Neural cell (in vitro differentiated cells): ENCODE results near the gene WASHC2A. TPM values are rescaled to one million over a fixed set of nuclear protein-coding genes. Genes with fewer than 3 reads are reported as not detected.
"Not testable (repeated sequence)": the region's sequence is repeated elsewhere in the genome, so short reads cannot be mapped to it uniquely, and the experiment has no call there.

Experiments
- H2AFZ ChIP-seq: fragments of 200-600, 300-800 bp; sonication (generic), shearing (Covaris generic); 2 replicates; pipeline ENCODE4 v1.6.0; 2014; ENCODE audit warnings: low read depth, mild to moderate bottlenecking, antibody characterized with exemption, low read length, moderate library complexity
- H3F3A ChIP-seq: fragments of 200-600 bp; shearing (Covaris generic); 2 replicates; pipeline ENCODE4 v1.6.1; 2016; ENCODE audit warnings: mild to moderate bottlenecking, moderate library complexity, mixed read lengths, antibody characterized with exemption, low read length; ENCODE audit not compliant: insufficient read depth, poor library complexity, severe bottlenecking
- H3K27ac ChIP-seq: fragments of 200-600, 300-800 bp; sonication (generic), shearing (Covaris generic); 2 replicates; pipeline ENCODE4 v1.5.1; 2014; ENCODE audit warnings: mild to moderate bottlenecking, low read length, moderate library complexity
- H3K27me3 ChIP-seq: fragments of 300-800, 200-600 bp; sonication (generic), shearing (Covaris generic); 2 replicates; pipeline ENCODE4 v1.6.0; 2014; ENCODE audit warnings: mild to moderate bottlenecking, low read depth, low read length, moderate library complexity; ENCODE audit not compliant: insufficient read depth
- H3K36me3 ChIP-seq: fragments of 300-800, 200-600 bp; sonication (generic), shearing (Covaris generic); 2 replicates; pipeline ENCODE4 v1.5.1; 2014; ENCODE audit warnings: mild to moderate bottlenecking, antibody characterized with exemption, low read length, moderate library complexity; ENCODE audit not compliant: insufficient read depth
- H3K4me2 ChIP-seq: fragments of 300-800, 200-600 bp; sonication (generic), shearing (Covaris generic); 2 replicates; pipeline ENCODE4 v1.6.0; 2014; ENCODE audit warnings: mild to moderate bottlenecking, low read length
- H3K4me3 ChIP-seq: fragments of 300-800, 200-600 bp; sonication (generic), shearing (Covaris generic); 2 replicates; pipeline ENCODE4 v1.5.1; 2014; ENCODE audit warnings: mild to moderate bottlenecking, low read length, moderate library complexity
- H3K79me2 ChIP-seq: fragments of 200-600 bp; shearing (Covaris generic); replicated peaks from 2 replicates; pipeline ENCODE4 v1.6.0; 2014; ENCODE audit warnings: mild to moderate bottlenecking, low read length, moderate library complexity; ENCODE audit not compliant: insufficient read depth
- H3K9ac ChIP-seq: fragments of 300-800, 200-600 bp; sonication (generic), shearing (Covaris generic); 2 replicates; pipeline ENCODE4 v1.6.1; 2016; ENCODE audit warnings: mild to moderate bottlenecking, low read length, mixed read lengths
- H3K9me2 ChIP-seq: fragments of 200-600 bp; shearing (Covaris generic); 2 replicates; pipeline ENCODE4 v1.6.1; 2016; ENCODE audit warnings: mild to moderate bottlenecking, low read length, mixed read lengths; ENCODE audit not compliant: insufficient read depth
- H3K9me3 ChIP-seq: fragments of 200-600, 300-800 bp; sonication (generic), shearing (Covaris generic); 2 replicates; pipeline ENCODE4 v1.6.1; 2016; ENCODE audit warnings: mild to moderate bottlenecking, mixed run types, low read length, moderate library complexity, mixed read lengths
- H4K20me1 ChIP-seq: fragments of 200-600 bp; shearing (Covaris generic); 2 replicates; pipeline ENCODE4 v1.6.1; 2016; ENCODE audit warnings: mild to moderate bottlenecking, mixed run types; ENCODE audit not compliant: insufficient read depth
- CTCF ChIP-seq: fragments of 450-650 bp; IDR thresholded peaks from 2 replicates; pipeline ENCODE4 v1.5.1; 2014; ENCODE audit warnings: antibody characterized with exemption, mild to moderate bottlenecking, moderate library complexity; ENCODE audit not compliant: poor library complexity, severe bottlenecking
- EP300 ChIP-seq: fragments of 450-650 bp; conservative IDR thresholded peaks from 2 replicates; pipeline ENCODE4 v1.6.1; 2014; ENCODE audit warnings: antibody characterized with exemption, mild to moderate bottlenecking, moderate library complexity; ENCODE audit not compliant: poor library complexity, severe bottlenecking
- EZH2 ChIP-seq: fragments of 200-600, 300-800 bp; shearing (Covaris generic), sonication (generic); IDR thresholded peaks from 2 replicates; pipeline ENCODE4 v1.6.1; 2014; ENCODE audit warnings: antibody characterized with exemption, low read length, borderline replicate concordance, mild to moderate bottlenecking; ENCODE audit not compliant: insufficient read depth, poor library complexity, severe bottlenecking
- MXI1 ChIP-seq: fragments of 450-650 bp; conservative IDR thresholded peaks from 2 replicates; pipeline ENCODE4 v1.6.1; 2014; ENCODE audit warnings: antibody characterized with exemption, mild to moderate bottlenecking; ENCODE audit not compliant: poor library complexity, severe bottlenecking
- POLR2AphosphoS5 ChIP-seq: IDR thresholded peaks from 2 replicates; pipeline ENCODE4 v1.6.1; 2012
- RAD21 ChIP-seq: fragments of 450-650 bp; conservative IDR thresholded peaks from 2 replicates; pipeline ENCODE4 v1.6.1; 2014; ENCODE audit warnings: antibody characterized with exemption, mild to moderate bottlenecking, moderate library complexity
- REST ChIP-seq: IDR thresholded peaks from 2 replicates; pipeline ENCODE4 v1.6.1; 2012; ENCODE audit warnings: borderline replicate concordance
- SMC3 ChIP-seq: fragments of 450-650 bp; conservative IDR thresholded peaks from 2 replicates; pipeline ENCODE4 v1.6.1; 2014; ENCODE audit warnings: antibody characterized with exemption, mild to moderate bottlenecking, moderate library complexity; ENCODE audit not compliant: poor library complexity
- TAF1 ChIP-seq: IDR thresholded peaks from 2 replicates; pipeline ENCODE4 v1.6.1; 2012; ENCODE audit warnings: low read depth
- polyA minus RNA-seq: library from RNA; depleted of rRNA, polyadenylated mRNA; stranded (reverse); fragments of >200 nt; gene quantifications from 2 replicates; pipeline ENCODE4 v1.2.3, GENCODE V29; 2014
- polyA plus RNA-seq: library from polyadenylated mRNA; depleted of rRNA; stranded (reverse); fragments of >200 nt; gene quantifications from 2 replicates; pipeline ENCODE4 v1.2.3, GENCODE V29; 2014

WASHC2A gene
- polyA plus RNA-seq (17.7 and 18.7 TPM in 2 replicates), polyA minus RNA-seq (31.4 and 41.6 TPM in 2 replicates)

- peak within 1 kb of the TSS; percentile 8 for H3K27ac ChIP-seq
- not testable (repeated sequence) for H3K9me3 ChIP-seq, H4K20me1 ChIP-seq, H3K36me3 ChIP-seq, H3F3A ChIP-seq, H3K27me3 ChIP-seq, H3K79me2 ChIP-seq, H3K4me2 ChIP-seq, H3K9me2 ChIP-seq, H2AFZ ChIP-seq
- peak within 1 kb of the TSS; percentile 57 for H3K9ac ChIP-seq
- H3K4me3 ChIP-seq: peak within 1 kb of the TSS; percentile 66
- TF ChIP-seq MXI1: peak; percentile 84
- peak; percentile 76 for TF ChIP-seq POLR2AphosphoS5
- TF ChIP-seq EP300: peak; percentile 20
Observed at GRCh38 chr10:50067546-50068351, at the start of gene WASHC2A. TSS of gene WASHC2A (plus strand) at chr10:50067954. CDS start at chr10:50068006, 52 bp downstream.

- H4K20me1 ChIP-seq, H3K79me2 ChIP-seq, H3K9me3 ChIP-seq, H3K9ac ChIP-seq, H3K9me2 ChIP-seq, H3K27me3 ChIP-seq, H3K27ac ChIP-seq, H3K4me3 ChIP-seq, H3K36me3 ChIP-seq, H3K4me2 ChIP-seq, H2AFZ ChIP-seq, H3F3A ChIP-seq: not testable (repeated sequence)
Observed at GRCh38 chr10:50019279-50019678, 48.5 kb upstream of the WASHC2A start.

GRCh38 chr10:50020451-50021024, 47.2 kb upstream of the WASHC2A start:
- H3K4me2 ChIP-seq, H2AFZ ChIP-seq, H4K20me1 ChIP-seq, H3K27me3 ChIP-seq, H3K9ac ChIP-seq, H3K27ac ChIP-seq, H3K79me2 ChIP-seq, H3F3A ChIP-seq, H3K36me3 ChIP-seq, H3K4me3 ChIP-seq, H3K9me3 ChIP-seq, H3K9me2 ChIP-seq: not testable (repeated sequence)

GRCh38 chr10:50021646-50022045, 46.1 kb upstream of the WASHC2A start:
- no peak overlapping the region for H3K27ac ChIP-seq
- no peaks in the 10 kb centered on the region for H3K36me3 ChIP-seq
- no peaks in the 10 kb centered on the region for H3K79me2 ChIP-seq
- TF ChIP-seq EP300 (no peak), CTCF (no peak), EZH2 (no peak), SMC3 (no peak), POLR2AphosphoS5 (no peak), MXI1 (no peak), TAF1 (no peak), RAD21 (no peak), REST (no peak)
- no peaks in the 10 kb centered on the region for H3F3A ChIP-seq
- no peak overlapping the region for H3K9ac ChIP-seq
- no peaks in the 10 kb centered on the region for H3K27me3 ChIP-seq
- H2AFZ ChIP-seq: no peak overlapping the region
- H3K9me2 ChIP-seq: no peaks in the 10 kb centered on the region
- no peak overlapping the region for H3K4me3 ChIP-seq
- H4K20me1 ChIP-seq: no peaks in the 10 kb centered on the region
- H3K4me2 ChIP-seq: no peak overlapping the region
- H3K9me3 ChIP-seq: no peaks in the 10 kb centered on the region
